ENCODE results near the gene CACNA2D4.

- TF ChIP-seq POLR2A (IDR thresholded peaks at IDR 0.05; ENCODE audit: low read depth) = no peak
- TF ChIP-seq CTCF (IDR thresholded peaks at IDR 0.05) = no peak
- no peak for TF ChIP-seq EP300 (IDR thresholded peaks at IDR 0.05)
- TF ChIP-seq POLR2AphosphoS5 (IDR thresholded peaks at IDR 0.05) = no peak
Observed at GRCh38 chr12:1773937-1774655, 144.4 kb downstream of the CACNA2D4 start.

Data from esophagus muscularis mucosa (tissue), 4 donors.